Brain microvascular endothelial cell (primary cell): Measurements from ENCODE around the gene IP6K1.

Experiments
- DNase-seq: peaks from one replicate; pipeline ENCODE4 v3.0.0-alpha.2; 2020
- H3K27ac ChIP-seq: fragments of 250-450 bp; sonication (Bioruptor Pico); 2 replicates; pipeline ENCODE4 v1.5.1; 2020; ENCODE audit warnings: mild to moderate bottlenecking, moderate library complexity
- H3K27me3 ChIP-seq: fragments of 250-450 bp; sonication (Bioruptor Pico); replicated peaks from 2 replicates; pipeline ENCODE4 v1.5.1; 2020; ENCODE audit warnings: mild to moderate bottlenecking
- H3K36me3 ChIP-seq: fragments of 250-450 bp; sonication (Bioruptor Pico); replicated peaks from 2 replicates; pipeline ENCODE4 v1.5.1; 2020; ENCODE audit warnings: mild to moderate bottlenecking
- H3K4me3 ChIP-seq: 2 replicates; pipeline ENCODE4 v1.5.1; 2011; ENCODE audit warnings: low read depth, mild to moderate bottlenecking, control low read depth, low read length, moderate library complexity
- in situ Hi-C: cut with HindIII; loops from 2 replicates; pipeline ENCODE4 v1.10.0; 2017; ENCODE audit warnings: low sequenced_read_pairs, low pct_ligation_motif_present
- TF ChIP-seq, protein P1 (sequence below): IDR thresholded peaks from 2 replicates; pipeline ENCODE4 v1.5.1; 2011; ENCODE audit warnings: low read depth, mild to moderate bottlenecking, moderate library complexity, low read length, control low read depth, inconsistent platforms; ENCODE audit errors: missing control alignments

IP6K1 gene

DNA sequence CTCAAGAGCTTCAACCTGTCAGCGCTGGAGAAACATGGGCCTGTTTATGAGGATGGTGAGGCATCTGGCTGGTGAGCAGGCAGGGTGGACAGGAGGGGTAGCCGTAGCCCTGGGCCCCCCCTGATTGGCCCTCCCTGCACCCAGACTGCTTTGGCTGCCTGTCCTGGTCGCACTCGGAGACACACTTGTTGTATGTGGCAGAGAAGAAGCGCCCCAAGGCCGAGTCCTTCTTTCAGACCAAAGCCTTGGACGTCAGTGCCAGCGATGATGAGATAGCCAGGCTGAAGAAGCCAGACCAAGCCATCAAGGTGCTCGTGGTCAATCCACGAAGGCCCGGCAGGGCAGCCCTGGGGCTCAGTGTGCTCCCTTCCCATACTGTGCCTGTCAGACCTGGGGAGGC lies 110.4 kb downstream of the IP6K1 start:
- H3K36me3 ChIP-seq = peaks cover 39% of the 10 kb centered on the region
- H3K27ac ChIP-seq = no peak overlapping the region
- DNase-seq = no peak
- no peaks in the 10 kb centered on the region for H3K27me3 ChIP-seq
- no peak overlapping the region for H3K4me3 ChIP-seq
- in situ Hi-C loops = no loop called here
- TF ChIP-seq, protein P1, sequence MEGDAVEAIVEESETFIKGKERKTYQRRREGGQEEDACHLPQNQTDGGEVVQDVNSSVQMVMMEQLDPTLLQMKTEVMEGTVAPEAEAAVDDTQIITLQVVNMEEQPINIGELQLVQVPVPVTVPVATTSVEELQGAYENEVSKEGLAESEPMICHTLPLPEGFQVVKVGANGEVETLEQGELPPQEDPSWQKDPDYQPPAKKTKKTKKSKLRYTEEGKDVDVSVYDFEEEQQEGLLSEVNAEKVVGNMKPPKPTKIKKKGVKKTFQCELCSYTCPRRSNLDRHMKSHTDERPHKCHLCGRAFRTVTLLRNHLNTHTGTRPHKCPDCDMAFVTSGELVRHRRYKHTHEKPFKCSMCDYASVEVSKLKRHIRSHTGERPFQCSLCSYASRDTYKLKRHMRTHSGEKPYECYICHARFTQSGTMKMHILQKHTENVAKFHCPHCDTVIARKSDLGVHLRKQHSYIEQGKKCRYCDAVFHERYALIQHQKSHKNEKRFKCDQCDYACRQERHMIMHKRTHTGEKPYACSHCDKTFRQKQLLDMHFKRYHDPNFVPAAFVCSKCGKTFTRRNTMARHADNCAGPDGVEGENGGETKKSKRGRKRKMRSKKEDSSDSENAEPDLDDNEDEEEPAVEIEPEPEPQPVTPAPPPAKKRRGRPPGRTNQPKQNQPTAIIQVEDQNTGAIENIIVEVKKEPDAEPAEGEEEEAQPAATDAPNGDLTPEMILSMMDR = no peak

DNA sequence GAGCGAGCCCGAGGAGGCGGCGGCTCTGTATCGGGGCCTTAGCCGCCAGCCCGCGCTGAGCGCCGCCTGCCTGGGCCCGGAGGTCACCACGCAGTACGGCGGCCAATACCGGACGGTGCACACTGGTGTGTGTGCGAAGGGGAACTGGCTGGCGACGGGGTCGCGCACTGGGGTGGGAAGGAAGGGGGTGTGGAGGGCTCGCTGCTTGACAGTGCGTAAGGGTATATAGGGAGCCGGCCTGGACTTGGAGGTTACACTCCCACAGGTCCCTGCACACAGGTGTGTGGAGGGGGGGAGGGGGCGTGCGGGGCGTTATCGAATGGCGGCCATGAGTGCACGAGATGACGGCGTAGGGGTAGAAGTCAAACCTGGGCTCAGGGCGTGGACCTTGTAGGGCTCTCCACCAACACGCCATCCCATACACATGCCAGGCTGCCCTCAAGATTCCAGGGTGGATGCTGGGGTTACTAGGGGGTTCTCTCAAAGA lies 111.8 kb downstream of the IP6K1 start:
- DNase-seq = no peak
- Histone ChIP-seq H3K27ac (peak overlapping the region; percentile 75), H3K4me3 (peak overlapping the region; percentile 76), H3K27me3 (no peaks in the 10 kb centered on the region), H3K36me3 (peaks cover 29% of the 10 kb centered on the region)
- TF ChIP-seq, protein P1 = no peak
- in situ Hi-C loops = loop anchor here (25.0 kb wide), 1 partner anchor 112 kb away; the partner anchor contains the start of gene BSN
